Keratinocyte (primary cell): ENCODE data around the gene NSUN2.

ENCODE experiments used
- EZH2 ChIP-seq: IDR thresholded peaks from one replicate; pipeline ENCODE4 v1.6.1; 2012; ENCODE audit warnings: inconsistent platforms, mild to moderate bottlenecking, low read length, moderate library complexity
- TF ChIP-seq, protein P1 (sequence below), 3 experiments: IDR thresholded peaks in 1 of 3; conservative IDR thresholded peaks in 1 of 3; optimal IDR thresholded peaks in 1 of 3; 2 replicates in 2 of 3; 3 replicates in 1 of 3; pipeline versions ENCODE3 to v1.5.1; 2011; ENCODE audit warnings: low read length in 3 of 3, mild to moderate bottlenecking in 3 of 3, moderate library complexity in 2 of 3, control low read depth in 1 of 3, inconsistent platforms in 1 of 3; ENCODE audit not compliant: insufficient read depth in 2 of 3; ENCODE audit errors: extremely low read depth in 1 of 3

DNA sequence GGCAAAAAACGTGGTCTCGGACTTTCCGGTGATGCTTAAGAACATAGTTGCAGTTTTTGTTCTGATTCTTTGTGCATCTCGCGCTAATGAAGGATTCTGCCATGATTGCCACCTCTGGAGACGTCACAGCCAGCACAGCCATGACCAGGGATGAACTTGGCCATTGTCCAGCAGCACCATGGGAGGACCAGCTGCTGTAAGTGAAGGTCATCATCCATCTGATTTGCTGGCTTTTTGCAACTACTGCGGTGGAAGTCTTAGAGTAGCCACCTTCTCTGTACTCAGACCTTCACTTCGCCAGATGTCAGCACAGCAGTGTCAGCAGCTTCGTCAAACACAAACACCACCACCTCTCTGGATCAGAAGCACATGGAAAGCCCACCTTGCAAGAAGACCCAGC lies 45.7 kb downstream of the NSUN2 start:
- TF ChIP-seq, protein P1, sequence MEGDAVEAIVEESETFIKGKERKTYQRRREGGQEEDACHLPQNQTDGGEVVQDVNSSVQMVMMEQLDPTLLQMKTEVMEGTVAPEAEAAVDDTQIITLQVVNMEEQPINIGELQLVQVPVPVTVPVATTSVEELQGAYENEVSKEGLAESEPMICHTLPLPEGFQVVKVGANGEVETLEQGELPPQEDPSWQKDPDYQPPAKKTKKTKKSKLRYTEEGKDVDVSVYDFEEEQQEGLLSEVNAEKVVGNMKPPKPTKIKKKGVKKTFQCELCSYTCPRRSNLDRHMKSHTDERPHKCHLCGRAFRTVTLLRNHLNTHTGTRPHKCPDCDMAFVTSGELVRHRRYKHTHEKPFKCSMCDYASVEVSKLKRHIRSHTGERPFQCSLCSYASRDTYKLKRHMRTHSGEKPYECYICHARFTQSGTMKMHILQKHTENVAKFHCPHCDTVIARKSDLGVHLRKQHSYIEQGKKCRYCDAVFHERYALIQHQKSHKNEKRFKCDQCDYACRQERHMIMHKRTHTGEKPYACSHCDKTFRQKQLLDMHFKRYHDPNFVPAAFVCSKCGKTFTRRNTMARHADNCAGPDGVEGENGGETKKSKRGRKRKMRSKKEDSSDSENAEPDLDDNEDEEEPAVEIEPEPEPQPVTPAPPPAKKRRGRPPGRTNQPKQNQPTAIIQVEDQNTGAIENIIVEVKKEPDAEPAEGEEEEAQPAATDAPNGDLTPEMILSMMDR (optimal IDR thresholded peaks at IDR 0.05 in 1 of 3, IDR thresholded peaks at IDR 0.05 in 1 of 3, conservative IDR thresholded peaks at IDR 0.05 in 1 of 3; ENCODE audit: extremely low read depth in 1 of 3, insufficient read depth in 2 of 3, low read length in 3 of 3): no peak
- no peak for TF ChIP-seq EZH2
